ENCODE results near the gene PTAR1.

GRCh38 chr9:69755205-69755604 is 4.6 kb downstream of the PTAR1 start:
- TF ChIP-seq CTCF (conservative IDR thresholded peaks at IDR 0.05; ENCODE audit: low read depth, low read length), result no peak
- no peak for TF ChIP-seq EZH2 (IDR thresholded peaks at IDR 0.05; ENCODE audit: low read length, unreplicated experiment)
- TF ChIP-seq EZH2phosphoT487 (IDR thresholded peaks at IDR 0.05; ENCODE audit: borderline replicate concordance, low read length), result no peak

Data from PC-3 (cell line).